ENCODE data around the gene IL12RB2. TPM values are rescaled to one million over a fixed set of nuclear protein-coding genes. Genes with fewer than 3 reads are reported as not detected.

The IL12RB2 gene
- total RNA-seq, 1 donor from 2014 or later, result not detected

DNA sequence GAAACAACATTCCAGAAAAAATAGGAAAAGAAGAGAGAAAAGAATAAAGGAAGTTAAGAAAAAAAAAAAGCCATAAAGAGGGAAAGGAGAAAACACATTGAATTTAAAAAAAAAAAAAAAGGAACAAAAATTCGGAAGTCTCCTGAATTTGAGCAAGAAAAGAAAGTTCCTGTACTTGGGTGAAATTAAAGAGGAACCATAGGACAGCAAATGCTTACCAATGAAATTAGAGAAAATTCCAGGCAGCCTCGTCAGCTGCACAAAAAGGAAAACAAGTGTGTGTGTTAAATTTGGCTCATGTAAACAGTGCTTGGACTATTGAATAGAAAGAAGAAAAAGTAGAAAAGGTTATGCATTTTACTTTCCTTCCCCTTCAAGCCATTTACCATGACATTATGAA, 4.9 kb downstream of the IL12RB2 start:
- Mint-ChIP-seq H3K27me3 (peaks cover 35% of the 10 kb centered on the region), H3K4me3 (ENCODE audit: low read depth) (no peak overlapping the region), H3K9me3 (ENCODE audit: low read depth) (no peaks in the 10 kb centered on the region), H3K27ac (no peak overlapping the region), H3K4me1 (ENCODE audit: low read depth) (peaks cover 3% of the 10 kb centered on the region), H3K36me3 (ENCODE audit: insufficient read depth) (no peaks in the 10 kb centered on the region)
- TF ChIP-seq, protein P1, sequence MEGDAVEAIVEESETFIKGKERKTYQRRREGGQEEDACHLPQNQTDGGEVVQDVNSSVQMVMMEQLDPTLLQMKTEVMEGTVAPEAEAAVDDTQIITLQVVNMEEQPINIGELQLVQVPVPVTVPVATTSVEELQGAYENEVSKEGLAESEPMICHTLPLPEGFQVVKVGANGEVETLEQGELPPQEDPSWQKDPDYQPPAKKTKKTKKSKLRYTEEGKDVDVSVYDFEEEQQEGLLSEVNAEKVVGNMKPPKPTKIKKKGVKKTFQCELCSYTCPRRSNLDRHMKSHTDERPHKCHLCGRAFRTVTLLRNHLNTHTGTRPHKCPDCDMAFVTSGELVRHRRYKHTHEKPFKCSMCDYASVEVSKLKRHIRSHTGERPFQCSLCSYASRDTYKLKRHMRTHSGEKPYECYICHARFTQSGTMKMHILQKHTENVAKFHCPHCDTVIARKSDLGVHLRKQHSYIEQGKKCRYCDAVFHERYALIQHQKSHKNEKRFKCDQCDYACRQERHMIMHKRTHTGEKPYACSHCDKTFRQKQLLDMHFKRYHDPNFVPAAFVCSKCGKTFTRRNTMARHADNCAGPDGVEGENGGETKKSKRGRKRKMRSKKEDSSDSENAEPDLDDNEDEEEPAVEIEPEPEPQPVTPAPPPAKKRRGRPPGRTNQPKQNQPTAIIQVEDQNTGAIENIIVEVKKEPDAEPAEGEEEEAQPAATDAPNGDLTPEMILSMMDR (IDR thresholded peaks at IDR 0.05; ENCODE audit: unreplicated experiment), result no peak
- no peak for DNase-seq (ENCODE audit: low spot score, unreplicated experiment)

DNA sequence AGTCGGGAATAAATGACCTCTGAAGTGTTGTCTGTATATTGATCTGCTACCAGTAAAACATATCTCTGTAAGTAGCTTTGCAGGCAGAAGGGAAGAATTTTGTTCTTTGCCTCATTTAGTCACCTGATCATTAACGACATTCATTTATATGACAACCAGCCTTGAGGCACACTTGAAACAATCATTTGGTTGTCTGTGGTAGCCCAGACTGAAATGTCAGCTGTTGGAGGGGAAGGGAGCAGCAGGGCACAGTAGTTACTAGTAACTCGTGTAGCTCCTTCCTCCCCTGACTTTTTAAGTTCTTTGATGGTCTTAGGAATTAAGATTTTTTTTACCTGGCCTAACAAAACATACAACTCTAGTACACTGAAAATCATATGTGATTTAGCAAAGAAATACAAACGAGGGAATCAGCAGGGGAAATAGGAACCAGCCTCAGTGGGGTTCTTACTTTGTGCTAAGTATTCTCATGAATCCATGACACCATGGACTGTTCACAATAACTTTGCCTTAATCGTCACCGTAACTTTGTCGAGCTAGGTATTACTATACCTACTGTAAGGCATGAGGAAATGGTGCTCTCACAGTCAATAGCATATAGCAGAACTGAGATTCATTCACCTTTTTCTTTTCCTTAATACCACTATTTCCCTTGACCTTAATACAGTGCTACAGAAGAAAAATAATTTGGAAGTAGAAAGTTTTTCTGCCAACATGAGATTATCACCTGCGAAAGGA, 6.4 kb downstream of the IL12RB2 start:
- DNase-seq (ENCODE audit: low spot score, unreplicated experiment), result no peak
- H3K27me3 Mint-ChIP-seq, result peaks cover 26% of the 10 kb centered on the region
- TF ChIP-seq, protein P1 (IDR thresholded peaks at IDR 0.05; ENCODE audit: unreplicated experiment), result no peak
- H3K4me1 Mint-ChIP-seq (ENCODE audit: low read depth), result peaks cover 2% of the 10 kb centered on the region
- no peaks in the 10 kb centered on the region for H3K36me3 Mint-ChIP-seq (ENCODE audit: insufficient read depth)
- H3K27ac Mint-ChIP-seq, result no peak overlapping the region
- H3K9me3 Mint-ChIP-seq (ENCODE audit: low read depth), result no peaks in the 10 kb centered on the region
- no peak overlapping the region for H3K4me3 Mint-ChIP-seq (ENCODE audit: low read depth)

DNA sequence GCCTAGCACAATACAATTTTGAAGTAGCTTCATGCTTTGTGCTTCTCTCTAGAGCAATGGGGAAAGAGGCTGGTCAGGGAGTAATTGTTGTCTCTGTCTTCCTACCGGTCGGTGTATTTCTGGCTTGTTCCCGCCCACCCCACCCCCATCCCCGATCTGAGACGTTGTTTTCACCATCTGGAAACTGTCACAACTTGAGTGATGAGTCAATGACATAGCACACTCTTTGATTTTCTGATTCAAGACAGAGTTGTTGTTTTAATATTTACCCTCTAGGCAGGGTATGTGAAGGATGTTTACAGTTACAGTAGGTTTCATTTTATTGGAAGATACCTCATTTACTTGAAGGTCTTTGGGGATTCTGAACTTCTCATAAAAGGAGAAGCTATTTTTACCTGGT, 7.0 kb downstream of the IL12RB2 start:
- TF ChIP-seq, protein P1 (IDR thresholded peaks at IDR 0.05; ENCODE audit: unreplicated experiment), result no peak
- no peak for DNase-seq (ENCODE audit: low spot score, unreplicated experiment)
- peaks cover 20% of the 10 kb centered on the region for H3K27me3 Mint-ChIP-seq
- no peaks in the 10 kb centered on the region for H3K36me3 Mint-ChIP-seq (ENCODE audit: insufficient read depth)
- H3K27ac Mint-ChIP-seq, result no peak overlapping the region
- no peak overlapping the region for H3K4me3 Mint-ChIP-seq (ENCODE audit: low read depth)
- H3K9me3 Mint-ChIP-seq (ENCODE audit: low read depth), result no peaks in the 10 kb centered on the region
- H3K4me1 Mint-ChIP-seq (ENCODE audit: low read depth), result peaks cover 2% of the 10 kb centered on the region

DNA sequence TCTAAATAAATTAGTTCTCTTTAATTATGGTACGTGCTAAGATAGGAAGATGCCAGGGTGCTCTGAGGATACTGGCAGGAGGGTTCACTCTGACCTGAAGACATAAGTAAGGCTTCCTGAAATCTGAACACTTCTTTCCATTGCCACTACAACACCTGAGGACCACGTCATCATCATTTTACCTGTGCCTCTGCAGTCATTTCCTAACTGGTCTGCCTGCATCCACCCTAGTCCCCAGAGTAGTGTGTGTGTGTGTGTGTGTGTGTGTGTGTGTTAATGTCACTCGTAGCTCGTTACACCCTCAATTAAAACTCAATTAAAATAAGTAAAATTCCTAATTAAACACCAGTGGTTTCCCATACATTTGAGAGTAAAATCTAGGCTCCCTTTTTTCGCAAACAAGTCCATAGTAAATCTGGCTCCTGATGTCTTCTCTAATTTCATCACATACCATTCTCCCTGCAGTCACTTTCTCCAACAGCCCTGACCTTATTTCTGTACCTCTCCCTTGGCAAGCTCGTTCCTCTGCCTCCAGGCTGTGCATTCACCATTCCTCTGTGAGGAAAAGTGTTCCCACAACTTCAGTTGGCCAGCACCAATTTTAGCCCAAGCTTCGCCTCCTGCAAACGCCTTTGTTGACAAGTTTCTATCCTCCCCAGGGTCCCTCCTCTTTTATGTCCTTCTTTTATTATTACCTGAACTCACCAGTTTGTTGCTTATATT, 8.7 kb downstream of the IL12RB2 start:
- no peak overlapping the region for H3K4me3 Mint-ChIP-seq (ENCODE audit: low read depth)
- TF ChIP-seq, protein P1 (IDR thresholded peaks at IDR 0.05; ENCODE audit: unreplicated experiment), result no peak
- no peaks in the 10 kb centered on the region for H3K36me3 Mint-ChIP-seq (ENCODE audit: insufficient read depth)
- peaks cover 10% of the 10 kb centered on the region for H3K27me3 Mint-ChIP-seq
- peaks cover 2% of the 10 kb centered on the region for H3K4me1 Mint-ChIP-seq (ENCODE audit: low read depth)
- DNase-seq (ENCODE audit: low spot score, unreplicated experiment), result no peak
- H3K27ac Mint-ChIP-seq, result no peak overlapping the region
- no peaks in the 10 kb centered on the region for H3K9me3 Mint-ChIP-seq (ENCODE audit: low read depth)

DNA sequence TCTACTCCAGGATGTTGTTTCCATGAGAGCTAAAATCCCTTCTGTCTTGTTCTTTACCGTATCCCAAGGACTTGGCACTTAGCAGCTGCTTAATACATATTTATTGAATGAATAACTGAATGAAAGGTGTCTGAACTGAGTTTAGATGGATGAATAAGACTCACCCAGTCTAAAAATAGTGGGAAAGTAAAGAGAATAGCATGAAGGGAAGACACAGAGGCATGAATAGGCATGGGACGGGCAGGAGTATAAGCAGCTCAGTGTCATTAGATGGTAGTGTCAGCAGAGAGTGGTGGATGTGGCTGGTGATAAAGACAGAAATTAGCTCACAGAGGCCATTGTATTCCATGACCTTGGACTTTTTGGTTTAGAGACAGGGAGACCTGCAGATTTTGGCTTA, 9.2 kb downstream of the IL12RB2 start:
- no peaks in the 10 kb centered on the region for H3K9me3 Mint-ChIP-seq (ENCODE audit: low read depth)
- no peak overlapping the region for H3K27ac Mint-ChIP-seq
- peaks cover 10% of the 10 kb centered on the region for H3K27me3 Mint-ChIP-seq
- TF ChIP-seq, protein P1 (IDR thresholded peaks at IDR 0.05; ENCODE audit: unreplicated experiment), result no peak
- H3K36me3 Mint-ChIP-seq (ENCODE audit: insufficient read depth), result no peaks in the 10 kb centered on the region
- peaks cover 8% of the 10 kb centered on the region for H3K4me1 Mint-ChIP-seq (ENCODE audit: low read depth)
- DNase-seq (ENCODE audit: low spot score, unreplicated experiment), result no peak
- no peak overlapping the region for H3K4me3 Mint-ChIP-seq (ENCODE audit: low read depth)

Measured in progenitor cell of endocrine pancreas (in vitro differentiated cells).